ENCODE measurements around the gene TARDBP.
"Not testable (repeated sequence)": the region's sequence is repeated elsewhere in the genome, so short reads cannot be mapped to it uniquely, and the experiment has no call there.

The TARDBP gene

DNA sequence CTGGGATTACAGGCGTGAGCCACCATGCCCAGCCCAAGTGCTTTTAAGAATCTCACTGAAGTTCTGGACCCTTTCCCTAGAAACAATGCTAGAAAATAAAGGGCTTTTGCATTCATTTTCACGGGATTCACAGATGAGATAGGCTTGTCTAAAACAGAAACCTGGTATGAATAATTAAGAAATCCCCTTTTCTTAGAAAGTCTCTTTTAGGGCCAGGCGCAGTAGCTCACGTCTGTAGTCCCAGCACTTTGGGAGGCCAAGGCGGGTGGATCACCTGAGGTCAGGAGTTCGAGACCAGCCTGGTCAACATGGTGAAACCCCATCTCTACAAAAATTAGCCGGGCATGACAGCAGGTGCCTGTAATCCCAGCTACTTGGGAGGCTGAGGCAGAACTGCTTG is 60.9 kb downstream of the TARDBP start:
- H2BK12ac ChIP-seq (ENCODE audit: low read length in 2 of 2); H3K23ac ChIP-seq (ENCODE audit: low read length in 2 of 2); H2BK5ac ChIP-seq (ENCODE audit: low read depth, low read length, poor library complexity, severe bottlenecking); H3K4me2 ChIP-seq (ENCODE audit: low read length, poor library complexity, severe bottlenecking); H4K91ac ChIP-seq (ENCODE audit: low read length); H3K27me3 ChIP-seq (ENCODE audit: control insufficient read depth in 1 of 2, insufficient read depth in 1 of 2, low read length in 2 of 2); H3K14ac ChIP-seq (ENCODE audit: low read length in 2 of 2); H2BK15ac ChIP-seq (ENCODE audit: low read depth, poor library complexity, severe bottlenecking); DNase-seq; H3K9ac ChIP-seq (ENCODE audit: low read length); H3K4me1 ChIP-seq (ENCODE audit: control insufficient read depth, insufficient read depth, low read depth, low read length); H2BK120ac ChIP-seq (ENCODE audit: low read depth, low read length); H3K4ac ChIP-seq (ENCODE audit: low read depth in 1 of 2, low read length in 2 of 2); H3K27ac ChIP-seq (ENCODE audit: low read length, poor library complexity, severe bottlenecking); H2AFZ ChIP-seq (ENCODE audit: low read depth, low read length); H3K18ac ChIP-seq (ENCODE audit: low read depth in 1 of 2, low read length in 2 of 2); H3K4me3 ChIP-seq (ENCODE audit: insufficient read depth in 1 of 2, low read depth in 1 of 2, low read length in 2 of 2); H4K8ac ChIP-seq (ENCODE audit: low read length); H3K9me3 ChIP-seq (ENCODE audit: control insufficient read depth, low read length); H2AK5ac ChIP-seq (ENCODE audit: low read length, severe bottlenecking): not testable (repeated sequence)
- H3K36me3 ChIP-seq (ENCODE audit: control insufficient read depth in 1 of 2, insufficient read depth in 2 of 2, low read depth in 1 of 2, low read length in 2 of 2), result peaks cover 87 to 95% of the 10 kb centered on the region in 2 experiments
- peaks cover 18% of the 10 kb centered on the region for H3K79me1 ChIP-seq (replicated peaks; ENCODE audit: low read length, poor library complexity, severe bottlenecking)
- WGBS, result 98% methylated on average over 4 of the region's 7 CpGs
